OCI-LY3 (cell line): ENCODE measurements around the gene GLTP.

Source experiments
- CTCF ChIP-seq: fragments of 200-600, 300-600 bp; sonication (generic); IDR thresholded peaks from 2 replicates; pipeline ENCODE4 v1.5.1; 2014; ENCODE audit warnings: antibody characterized with exemption, low read length, low read depth
- EZH2phosphoT487 ChIP-seq: fragments of 200-600 bp; shearing (Covaris generic); IDR thresholded peaks from 2 replicates; pipeline ENCODE4 v1.6.1; 2018; ENCODE audit warnings: antibody characterized with exemption, mixed run types, low read depth

GRCh38 chr12:109828754-109829511 lies 51.4 kb downstream of the GLTP start:
- TF ChIP-seq CTCF (no peak), EZH2phosphoT487 (no peak)
